CD4-positive, alpha-beta T cell treated with Interleukin-6 at 100 ng/mL for 8 hours (primary cell): Measurements from ENCODE around the gene CALML5.

Source experiments
- DNase-seq: peaks from one replicate; pipeline ENCODE4 v3.0.0-alpha.2; 2020; ENCODE audit warnings: mixed read lengths, low spot score

CALML5 gene

DNA sequence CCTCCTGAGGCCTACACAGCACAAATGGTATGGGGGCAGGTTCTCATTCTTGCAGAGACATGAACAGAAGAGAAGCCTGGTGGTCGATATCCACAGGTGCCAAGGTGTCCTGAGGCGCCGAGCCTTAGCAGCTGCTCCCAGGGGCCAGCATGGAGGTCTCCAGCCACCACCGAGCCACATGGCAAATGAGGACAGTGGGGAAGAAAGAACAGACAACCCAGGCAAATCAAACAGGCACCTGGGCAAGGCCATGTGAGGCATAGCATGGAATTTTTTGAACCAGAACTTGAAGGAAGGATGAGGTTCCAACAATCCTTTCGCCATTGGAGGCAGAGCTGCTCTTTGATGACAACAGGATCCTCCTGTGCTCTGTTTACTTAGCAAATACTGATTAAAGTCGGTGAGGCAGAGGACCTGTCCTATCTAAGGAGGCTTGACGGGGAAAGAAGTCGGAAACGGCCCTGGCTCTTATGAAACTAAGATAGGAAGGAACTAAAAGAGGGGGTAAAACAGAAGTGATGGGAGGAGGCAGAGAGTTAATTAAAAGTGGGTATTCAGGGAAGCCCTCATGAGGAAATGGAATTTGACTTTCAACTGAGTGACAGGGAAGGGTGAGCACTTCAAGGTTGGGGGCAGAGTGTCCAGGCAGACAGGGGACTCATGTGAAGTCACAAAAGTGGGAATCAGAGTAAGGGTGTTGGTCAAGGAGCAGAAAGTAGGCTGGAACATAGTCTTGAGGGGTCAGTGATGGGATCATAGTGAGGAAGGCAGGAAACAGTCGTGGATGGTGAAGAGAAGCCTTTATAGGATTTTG lies 16.8 kb upstream of the CALML5 start:
- DNase-seq, result no peak

GRCh38 chr10:5514226-5514850 lies 15.0 kb upstream of the CALML5 start:
- DNase-seq, result no peak

GRCh38 chr10:5512881-5513612 lies 13.7 kb upstream of the CALML5 start:
- DNase-seq, result no peak

DNA sequence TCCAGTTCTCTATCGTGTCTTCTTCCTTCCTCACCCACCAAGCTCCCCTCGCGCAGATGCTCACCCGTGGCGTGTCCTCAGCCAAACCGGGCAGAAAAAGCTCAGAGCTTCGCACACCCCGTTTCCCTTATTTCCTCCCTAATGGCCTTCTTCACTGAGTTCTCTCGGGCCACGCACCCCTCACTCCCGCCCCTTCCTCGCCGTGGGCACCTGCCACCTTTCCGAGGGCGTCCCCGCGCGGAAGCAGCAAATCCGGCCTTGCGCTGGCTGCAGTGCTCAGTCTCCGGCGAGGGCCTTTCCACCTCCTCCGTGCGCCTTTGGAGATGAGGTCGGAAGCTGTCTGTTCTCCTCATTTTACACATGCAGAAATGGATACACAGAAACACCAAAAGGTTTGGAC lies 13.0 kb upstream of the CALML5 start:
- DNase-seq, result no peak

- DNase-seq, result no peak
Measured at GRCh38 chr10:5511885-5512280, 12.5 kb upstream of the CALML5 start.

GRCh38 chr10:5511231-5511884 lies 12.0 kb upstream of the CALML5 start:
- DNase-seq, result no peak

GRCh38 chr10:5510281-5511072 lies 11.1 kb upstream of the CALML5 start:
- DNase-seq, result no peak

- no peak for DNase-seq
Measured at GRCh38 chr10:5509691-5510090, 10.3 kb upstream of the CALML5 start.

- no peak for DNase-seq
Measured at GRCh38 chr10:5509236-5509635, 9.9 kb upstream of the CALML5 start.

DNA sequence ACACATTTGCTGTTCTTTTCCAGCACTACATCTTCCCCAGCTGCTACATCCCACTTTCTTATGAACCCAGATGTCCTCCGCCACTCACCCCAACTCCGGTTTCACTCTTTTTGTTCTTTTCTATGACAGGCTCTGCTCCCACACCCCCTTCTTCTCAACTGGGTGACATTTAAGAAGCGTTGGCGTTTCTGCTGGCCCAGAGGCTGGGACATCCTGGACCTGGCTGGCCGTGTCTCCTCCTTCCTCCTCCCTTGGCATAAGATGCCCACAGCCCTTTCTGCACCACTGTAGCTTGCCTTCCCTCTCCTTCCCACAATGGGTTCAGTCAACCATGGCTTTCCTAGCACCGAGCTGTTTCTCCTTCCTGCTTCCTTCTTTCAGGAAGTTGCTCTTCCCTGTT lies 9.4 kb upstream of the CALML5 start:
- no peak for DNase-seq

DNA sequence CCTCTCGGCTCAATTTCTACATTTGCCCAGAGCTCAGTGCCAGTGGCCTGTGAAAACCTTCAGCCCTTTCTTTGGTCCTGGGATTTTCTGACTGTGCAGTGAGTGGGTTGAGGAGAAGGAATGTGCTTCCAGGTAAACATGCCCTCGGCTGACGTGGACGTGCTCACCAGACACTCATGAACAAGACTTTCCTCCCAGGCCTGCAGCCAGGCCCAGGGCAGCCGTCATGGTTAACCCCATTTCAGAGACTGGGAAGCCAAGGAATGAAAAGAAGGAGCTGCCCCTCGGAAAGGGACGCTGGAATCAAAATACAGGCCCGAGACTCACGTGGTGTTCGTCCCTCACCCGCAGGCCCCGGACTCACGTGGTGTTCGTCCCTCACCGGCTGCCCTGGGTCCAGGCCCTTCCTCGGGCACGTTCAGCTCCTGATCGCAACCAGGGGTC lies 8.8 kb upstream of the CALML5 start:
- DNase-seq, result no peak

DNA sequence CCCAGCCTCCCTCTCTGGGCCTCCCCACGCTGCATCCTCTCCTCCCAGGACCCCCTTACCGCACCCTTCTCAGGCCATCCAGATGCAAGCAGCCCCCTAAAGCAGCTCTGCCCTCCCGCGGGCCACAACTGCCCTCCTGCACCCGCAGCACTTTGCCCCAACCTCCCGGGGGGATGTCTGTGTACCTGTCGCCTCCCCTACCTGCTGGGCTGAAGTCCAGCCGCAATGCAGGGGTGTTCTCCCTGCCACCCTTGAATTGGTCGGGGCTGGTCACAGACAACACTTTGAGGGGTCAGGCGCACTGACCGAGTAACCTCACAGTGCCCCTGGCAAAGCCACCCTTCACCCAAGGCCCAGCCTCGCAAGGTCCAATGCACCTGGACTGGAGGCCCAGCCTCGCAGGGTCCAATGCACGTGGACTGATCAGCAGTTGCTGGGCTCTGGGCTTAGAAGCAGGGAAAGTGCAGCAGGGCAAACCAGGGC lies 8.3 kb upstream of the CALML5 start:
- no peak for DNase-seq

DNA sequence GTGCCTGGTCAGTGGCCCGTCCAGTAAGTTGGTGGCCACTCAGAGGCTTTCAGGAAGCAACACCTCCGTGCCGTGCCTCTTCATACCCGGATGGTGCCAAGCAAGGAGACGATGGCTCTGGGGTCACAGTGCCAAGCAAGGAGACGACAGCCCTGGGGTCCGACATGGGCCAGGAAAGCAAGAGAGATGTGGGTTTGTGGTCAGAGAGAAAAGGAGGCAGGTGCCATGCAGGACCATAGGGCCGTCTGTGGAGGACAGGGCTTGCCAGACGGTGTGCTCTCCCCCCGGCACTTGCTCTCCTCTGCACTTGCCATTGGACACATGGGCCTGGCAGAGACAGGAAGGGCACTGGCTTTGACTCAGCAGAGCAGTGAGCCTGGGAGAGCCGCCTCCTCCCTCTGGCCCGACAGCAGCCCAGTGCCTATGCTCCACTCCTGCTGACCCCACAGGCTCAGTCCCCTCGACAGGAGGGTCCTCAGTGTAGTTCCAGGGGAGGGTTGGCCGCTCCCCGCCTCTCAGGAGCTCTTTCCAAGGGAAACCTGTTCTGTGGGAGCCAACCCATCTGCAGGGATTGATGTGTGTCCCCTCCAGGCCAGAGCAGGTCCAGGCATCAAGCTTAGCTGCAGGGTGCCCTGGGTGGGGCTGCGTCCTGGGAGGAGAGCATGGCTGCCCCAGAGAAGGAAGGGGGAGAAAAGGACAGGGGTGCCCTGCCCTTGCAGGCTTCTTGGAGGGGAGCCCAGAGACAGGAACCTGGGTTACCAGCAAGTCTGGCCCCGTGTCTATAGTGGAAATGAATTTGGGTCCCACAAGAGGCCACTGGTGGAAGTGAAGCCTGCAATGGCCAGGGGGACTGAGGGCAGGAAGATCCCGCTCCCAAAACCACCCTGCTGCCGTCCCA lies 7.6 kb upstream of the CALML5 start:
- DNase-seq, result no peak

DNA sequence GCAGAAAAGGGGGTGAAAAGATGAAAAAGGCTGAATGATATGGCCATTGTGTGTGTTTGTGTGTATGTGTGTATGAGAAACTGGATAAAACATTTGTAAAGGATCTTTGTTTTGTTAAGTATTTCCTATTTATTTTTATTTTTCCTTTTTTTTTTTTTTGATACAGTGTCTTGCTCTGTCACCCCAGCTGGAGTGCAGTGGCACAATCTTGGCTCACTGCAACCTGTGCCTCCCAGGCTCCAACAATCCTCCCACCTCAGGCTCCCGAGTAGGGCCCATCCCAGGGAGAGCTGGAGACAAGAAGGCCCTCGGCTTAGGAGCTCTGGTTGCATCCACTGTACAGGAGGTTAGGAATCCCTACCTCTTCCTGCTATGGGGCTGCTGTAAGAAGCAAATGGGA lies 6.9 kb upstream of the CALML5 start:
- DNase-seq, result no peak

DNA sequence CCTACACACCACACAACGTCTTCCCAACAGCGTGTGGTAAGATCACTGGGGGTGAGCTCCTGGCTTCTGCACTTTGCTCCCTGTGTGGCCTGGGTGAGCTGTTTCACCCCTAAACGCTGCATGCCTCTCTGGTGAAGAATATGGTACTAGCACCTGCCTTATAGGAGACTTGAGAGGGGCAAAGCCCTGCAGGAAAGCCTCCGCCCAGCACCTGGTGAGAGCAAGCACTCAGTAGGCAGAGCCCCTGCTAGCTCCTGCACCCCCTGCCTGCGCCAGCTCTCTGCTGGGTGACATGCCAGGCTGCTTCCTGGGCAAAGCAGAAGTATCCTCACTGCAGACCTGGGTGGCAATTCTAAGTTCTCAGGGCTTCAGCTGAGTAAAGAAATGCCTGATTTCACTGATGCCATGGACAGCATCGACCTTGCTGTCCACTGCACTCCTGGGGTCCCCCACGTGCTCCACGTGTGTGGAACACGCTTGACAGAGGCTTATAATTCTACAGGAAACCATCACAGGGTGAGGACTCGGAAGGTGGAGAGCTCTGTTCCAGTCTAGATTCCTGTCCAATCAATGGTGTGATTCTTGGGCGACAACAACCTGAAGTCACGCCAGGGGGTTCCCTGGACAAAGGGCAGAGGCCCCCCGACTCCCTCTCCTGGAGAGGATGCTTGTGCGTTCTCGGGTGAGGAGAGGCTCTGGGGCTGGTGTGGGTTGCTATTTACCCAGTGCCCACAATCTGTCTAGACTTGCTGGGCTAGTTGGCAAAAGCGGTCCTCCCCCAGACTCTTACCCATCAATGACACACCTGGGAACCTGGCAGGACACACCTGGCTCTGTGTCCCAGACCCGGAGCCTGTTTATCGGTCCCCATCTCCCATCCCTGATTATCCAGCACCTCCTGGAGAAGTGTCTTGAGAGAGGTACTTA lies 5.0 kb upstream of the CALML5 start:
- DNase-seq, result no peak

GRCh38 chr10:5503477-5503835 lies 4.1 kb upstream of the CALML5 start:
- no peak for DNase-seq

- no peak for DNase-seq
Measured at GRCh38 chr10:5502571-5503476, 3.5 kb upstream of the CALML5 start.

DNA sequence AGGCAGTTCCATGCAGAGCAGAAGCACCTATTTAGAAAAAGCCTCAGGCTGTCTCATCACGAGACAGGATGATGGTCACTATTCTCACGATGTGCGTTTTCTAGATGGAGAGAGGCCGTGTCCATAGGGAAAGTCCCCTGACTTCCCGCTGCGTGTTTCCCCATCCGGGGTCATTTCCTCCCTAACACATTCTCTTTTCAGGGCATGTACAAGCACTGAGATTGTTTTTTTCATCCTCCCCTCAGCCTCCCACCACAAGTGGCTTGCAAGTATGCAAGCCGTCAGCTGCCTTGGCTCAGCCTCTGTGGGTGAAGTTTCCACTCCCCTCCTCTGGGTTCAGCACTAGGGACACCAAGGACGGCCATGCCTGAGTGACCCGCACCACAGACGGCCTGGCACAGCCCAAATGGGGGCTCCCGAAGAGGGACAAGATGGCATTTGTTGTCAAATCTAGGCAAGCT lies 2.7 kb upstream of the CALML5 start:
- no peak for DNase-seq
